Measurements from ENCODE around the gene LENG9. TPM values are rescaled to one million over a fixed set of nuclear protein-coding genes. Genes with fewer than 3 reads are reported as not detected.

LENG9 gene
- total and polyA plus RNA-seq, 7 donors: 1.7 to 3.9 (median 3.3) TPM

GRCh38 chr19:54459282-54460229, 4.0 kb downstream of the LENG9 start:
- intact Hi-C loops (cut with DNase I): loop anchor here in 1 of 2 donors (10.0 kb wide), 1 partner anchor 475 kb away; no protein-coding TSS in a partner anchor
- Histone ChIP-seq H3K27ac (no peak overlapping the region), H3K9me3 (no peaks in the 10 kb centered on the region), H3K4me1 (peaks cover 9% of the 10 kb centered on the region), H3K36me3 (ENCODE audit: insufficient read depth in 1 of 2, low read depth in 1 of 2) (peaks cover 7 to 78% of the 10 kb centered on the region in 2 donors), H3K27me3 (ENCODE audit: insufficient read depth in 3 of 3, low read length in 2 of 3) (no peaks in the 10 kb centered on the region), H3K4me3 (no peak overlapping the region)
- no peak for TF ChIP-seq CTCF (IDR thresholded peaks at IDR 0.05)
- ATAC-seq (no peak), DNase-seq (peak in 1 of 2 donors; percentile 23)
- 66 to 75% (median 67%) methylated on average over 16 of the region's 16 CpGs for WGBS, 3 donors

GRCh38 chr19:54458648-54459281, 4.8 kb downstream of the LENG9 start:
- DNase-seq (peak; percentile 18 to 51), ATAC-seq (no peak)
- Histone ChIP-seq H3K4me1 (peaks cover 4% of the 10 kb centered on the region), H3K36me3 (ENCODE audit: insufficient read depth in 1 of 2, low read depth in 1 of 2) (peaks cover 7 to 86% of the 10 kb centered on the region in 2 donors), H3K9me3 (no peaks in the 10 kb centered on the region), H3K27me3 (ENCODE audit: insufficient read depth in 3 of 3, low read length in 2 of 3) (no peaks in the 10 kb centered on the region), H3K27ac (no peak overlapping the region), H3K4me3 (no peak overlapping the region)
- 79 to 84% (median 82%) methylated on average over 11 of the region's 11 CpGs for WGBS, 3 donors
- intact Hi-C loops (cut with DNase I): no loop called here
- TF ChIP-seq CTCF (IDR thresholded peaks at IDR 0.05): no peak

- Histone ChIP-seq H3K4me3 (no peak overlapping the region), H3K27me3 (ENCODE audit: insufficient read depth in 3 of 3, low read length in 2 of 3) (no peaks in the 10 kb centered on the region), H3K4me1 (peaks cover 4% of the 10 kb centered on the region), H3K9me3 (no peaks in the 10 kb centered on the region), H3K36me3 (ENCODE audit: insufficient read depth in 1 of 2, low read depth in 1 of 2) (peaks cover 13 to 93% of the 10 kb centered on the region in 2 donors), H3K27ac (no peak overlapping the region)
- WGBS, 3 donors: 89 to 90% (median 90%) methylated on average over 41 to 42 of the region's 42 CpGs
- TF ChIP-seq CTCF (IDR thresholded peaks at IDR 0.05): no peak
- no peak for ATAC-seq
- intact Hi-C loops (cut with DNase I): no loop called here
- DNase-seq: no peak
Measured at GRCh38 chr19:54457773-54458647, 5.6 kb downstream of the LENG9 start.

- H3K4me1 ChIP-seq: peaks cover 3% of the 10 kb centered on the region
- H3K27me3 ChIP-seq (ENCODE audit: insufficient read depth in 3 of 3, low read length in 2 of 3): no peaks in the 10 kb centered on the region
- intact Hi-C loops (cut with DNase I): no loop called here
- peak in 1 of 2 donors; percentile 49 for DNase-seq
- WGBS, 3 donors: 85 to 87% (median 87%) methylated on average over 48 to 51 of the region's 51 CpGs
- no peak overlapping the region for H3K4me3 ChIP-seq
- H3K9me3 ChIP-seq: no peaks in the 10 kb centered on the region
- peaks cover 16 to 100% of the 10 kb centered on the region in 2 donors for H3K36me3 ChIP-seq (ENCODE audit: insufficient read depth in 1 of 2, low read depth in 1 of 2)
- no peak for ATAC-seq
- no peak for TF ChIP-seq CTCF (IDR thresholded peaks at IDR 0.05)
- H3K27ac ChIP-seq: no peak overlapping the region
Measured at GRCh38 chr19:54456423-54457373, 6.9 kb downstream of the LENG9 start.

All from psoas muscle (tissue), 8 donors.